GM18861 (cell line): ENCODE results near the gene KLHDC8A.
"Not testable (repeated sequence)": the region's sequence is repeated elsewhere in the genome, so short reads cannot be mapped to it uniquely, and the experiment has no call there.

Experiments
- ATAC-seq: cut with Tn5 transposase; IDR thresholded peaks from one replicate; pipeline ENCODE4 v1.9.1; 2021; ENCODE audit not compliant: unreplicated experiment

Gene KLHDC8A

GRCh38 chr1:205298191-205298994 is 58.3 kb downstream of the KLHDC8A start:
- no peak for ATAC-seq

- not testable (repeated sequence) for ATAC-seq
Measured at GRCh38 chr1:205297546-205298177, 59.1 kb downstream of the KLHDC8A start.

DNA sequence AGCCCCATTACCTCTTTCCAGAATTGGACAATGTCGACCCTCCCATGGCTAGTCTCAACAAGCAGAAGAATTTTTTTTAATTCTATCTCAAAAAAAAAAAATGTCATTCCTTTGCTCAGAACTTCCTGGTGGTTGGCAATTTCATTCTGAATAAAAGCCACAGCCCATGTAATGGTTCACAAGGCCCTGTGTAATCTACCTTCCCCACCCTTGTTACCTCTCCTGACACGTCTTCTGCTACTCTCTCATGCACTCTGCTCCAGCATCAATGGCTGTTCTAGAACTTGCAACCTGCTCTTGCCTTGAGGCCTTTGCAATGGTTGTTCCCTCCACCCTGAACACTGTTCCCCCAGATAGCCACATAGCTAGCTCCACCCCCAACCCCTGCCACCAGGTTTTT is 60.6 kb downstream of the KLHDC8A start:
- ATAC-seq: no peak

- no peak for ATAC-seq
Measured at GRCh38 chr1:205294934-205295333, 61.8 kb downstream of the KLHDC8A start.

DNA sequence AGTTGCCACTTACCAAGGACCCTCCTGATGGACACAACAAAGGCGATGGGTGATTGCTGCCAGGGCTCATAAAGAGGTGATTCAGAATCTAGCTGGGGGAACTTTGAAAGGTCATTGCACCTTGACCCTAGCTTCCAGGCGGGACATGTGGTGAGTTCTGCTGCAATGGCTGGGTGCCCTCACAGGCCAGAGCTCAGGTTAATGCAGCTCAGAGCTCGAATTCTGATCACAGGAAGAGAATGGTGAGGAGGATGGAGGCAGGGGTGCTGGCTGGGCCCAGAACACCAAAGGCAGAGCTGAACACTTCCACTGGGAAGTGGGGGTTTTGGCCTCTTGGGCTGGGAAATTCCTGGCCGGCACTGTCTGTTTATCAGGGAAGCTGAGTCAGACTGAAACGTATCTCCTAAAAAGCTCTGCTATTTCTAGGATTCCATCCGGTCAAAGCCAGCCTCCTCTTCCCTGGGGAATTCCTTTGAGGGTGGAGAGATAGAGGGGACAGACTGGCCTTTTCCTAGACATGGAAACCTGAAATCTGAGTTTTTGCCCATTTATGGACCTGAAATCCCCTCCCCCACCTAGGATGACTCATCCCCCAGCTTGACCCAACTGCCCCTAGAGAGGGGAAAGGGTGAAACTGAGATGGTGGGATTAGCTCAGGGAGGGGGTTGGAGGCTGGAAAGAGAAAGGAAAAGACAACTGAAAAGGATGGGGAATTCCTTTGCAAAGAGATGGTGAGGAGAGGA is 62.4 kb downstream of the KLHDC8A start:
- ATAC-seq: no peak

DNA sequence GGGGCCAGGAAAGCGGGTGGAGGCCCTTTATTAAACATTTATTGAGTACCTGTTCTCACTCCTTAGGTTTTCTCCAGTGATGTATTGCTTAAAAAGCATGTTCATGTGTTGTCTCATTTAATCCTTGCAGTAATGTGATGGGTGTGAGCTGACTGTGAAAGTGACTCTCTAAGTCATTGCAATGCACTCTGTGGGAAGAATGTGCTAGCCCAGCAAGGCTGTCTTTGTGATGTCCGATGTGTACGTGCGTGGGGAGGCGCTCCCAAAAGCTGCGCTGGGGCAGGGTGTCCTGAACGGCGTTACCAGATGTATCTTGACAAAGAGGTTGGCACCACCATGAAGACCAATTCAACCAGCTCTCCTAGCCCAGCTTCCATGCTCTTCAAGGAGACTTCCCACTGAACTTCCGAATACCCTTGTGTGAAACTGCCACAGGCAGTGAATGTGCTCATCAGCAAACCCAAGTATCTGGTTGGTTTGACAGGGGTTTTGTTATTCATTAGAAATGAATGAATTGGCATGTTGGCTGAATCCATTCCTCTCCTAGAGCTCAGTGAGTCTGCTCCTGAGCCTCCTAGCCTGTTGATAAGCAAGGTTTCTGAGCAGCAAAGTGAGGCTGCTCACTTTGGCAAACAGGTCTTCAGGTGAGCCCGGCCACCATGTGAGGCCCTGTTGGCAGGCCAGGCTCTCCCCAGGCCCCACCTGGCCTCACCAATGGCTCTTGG is 63.2 kb downstream of the KLHDC8A start:
- no peak for ATAC-seq

- no peak for ATAC-seq
Measured at GRCh38 chr1:205291596-205291995, 65.1 kb downstream of the KLHDC8A start.

- ATAC-seq: peak; percentile 72
Measured at GRCh38 chr1:205287767-205288559, 68.8 kb downstream of the KLHDC8A start.

DNA sequence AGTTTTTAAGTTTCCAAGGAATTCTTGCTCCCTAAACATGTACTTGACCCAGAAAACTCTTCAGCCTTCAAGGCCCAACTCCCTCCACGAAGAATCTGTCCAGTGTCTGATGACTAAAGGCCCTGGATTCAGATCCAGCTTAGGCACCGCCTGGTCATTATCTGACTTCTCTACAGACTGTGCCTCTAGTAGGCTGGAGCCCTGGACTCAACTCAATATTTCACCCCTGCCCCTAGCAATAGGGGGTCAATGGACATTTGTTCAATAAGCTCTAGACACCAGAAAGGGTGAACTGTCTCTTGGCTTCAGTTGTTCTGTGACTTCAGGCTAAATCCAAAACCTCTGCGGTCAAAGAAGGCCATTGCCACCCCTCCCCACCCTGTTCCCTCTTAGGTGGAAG is 69.6 kb downstream of the KLHDC8A start:
- no peak for ATAC-seq

- ATAC-seq: peak; percentile 25
Measured at GRCh38 chr1:205286335-205286950, 70.3 kb downstream of the KLHDC8A start.
